Measurements from ENCODE around the gene KCNH3. TPM values are rescaled to one million over a fixed set of nuclear protein-coding genes. Genes with fewer than 3 reads are reported as not detected.
A peak's percentile ranks its signal among the peaks of the same experiment; 100 is the strongest.

KCNH3 gene
- total and polyA plus RNA-seq, 8 donors, result 0.15 to 2.4 (median 1.5) TPM

- Histone ChIP-seq H3K27ac (no peak overlapping the region), H3K36me3 (peaks cover 0 to 68% of the 10 kb centered on the region in 2 donors), H3K9me3 (no peaks in the 10 kb centered on the region), H3K4me3 (no peak overlapping the region), H3K4me1 (no peaks in the 10 kb centered on the region), H3K27me3 (peaks cover 0 to 5% of the 10 kb centered on the region in 2 donors)
- DNase-seq, result peak in 1 of 4 donors; percentile 71
- TF ChIP-seq CTCF (IDR thresholded peaks at IDR 0.05), result no peak
- no peak for ATAC-seq
- intact Hi-C loops (cut with DNase I), result no loop called here
Measured at GRCh38 chr12:49557187-49557916, 18.5 kb downstream of the KCNH3 start.

GRCh38 chr12:49557917-49558215 lies 19.0 kb downstream of the KCNH3 start:
- Histone ChIP-seq H3K27ac (no peak overlapping the region), H3K27me3 (peaks cover 0 to under 1% of the 10 kb centered on the region in 2 donors), H3K4me1 (no peaks in the 10 kb centered on the region), H3K36me3 (peaks cover 2 to 74% of the 10 kb centered on the region in 2 donors), H3K9me3 (no peaks in the 10 kb centered on the region), H3K4me3 (no peak overlapping the region)
- intact Hi-C loops (cut with DNase I), result no loop called here
- ATAC-seq (no peak), DNase-seq (peak in 1 of 4 donors; percentile 56)
- no peak for TF ChIP-seq CTCF (IDR thresholded peaks at IDR 0.05)

DNA sequence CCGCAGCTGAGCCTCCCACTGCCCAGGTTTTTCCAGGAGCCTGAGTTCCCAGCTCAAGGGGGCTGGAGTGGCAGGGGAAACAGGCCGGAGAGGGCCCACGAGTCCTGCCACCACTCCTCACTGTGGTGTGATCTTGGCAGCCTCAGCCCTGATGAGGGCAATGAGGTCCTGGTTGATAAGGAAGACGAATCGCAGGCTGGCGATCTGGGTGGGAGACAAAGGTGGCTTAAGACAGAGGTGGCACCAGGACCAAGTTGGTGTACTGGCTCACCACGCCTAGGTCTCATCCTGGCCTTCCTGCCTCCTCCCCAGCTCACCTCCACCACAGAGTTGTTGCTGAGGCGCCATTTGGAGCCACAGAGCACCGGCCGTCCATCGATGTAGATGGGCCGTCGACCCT lies 19.7 kb downstream of the KCNH3 start:
- H3K9me3 ChIP-seq, result no peaks in the 10 kb centered on the region
- no peak overlapping the region for H3K4me3 ChIP-seq
- H3K27ac ChIP-seq, result no peak overlapping the region
- H3K27me3 ChIP-seq, result no peaks in the 10 kb centered on the region
- H3K36me3 ChIP-seq, result peaks cover 2 to 80% of the 10 kb centered on the region in 2 donors
- DNase-seq (no peak), ATAC-seq (no peak)
- intact Hi-C loops (cut with DNase I), result no loop called here
- no peaks in the 10 kb centered on the region for H3K4me1 ChIP-seq
- no peak for TF ChIP-seq CTCF (IDR thresholded peaks at IDR 0.05)

GRCh38 chr12:49559011-49559675 lies 20.3 kb downstream of the KCNH3 start:
- Histone ChIP-seq H3K4me3 (no peak overlapping the region), H3K27me3 (no peaks in the 10 kb centered on the region), H3K27ac (no peak overlapping the region), H3K9me3 (no peaks in the 10 kb centered on the region), H3K36me3 (peaks cover 2 to 86% of the 10 kb centered on the region in 2 donors), H3K4me1 (no peaks in the 10 kb centered on the region)
- TF ChIP-seq CTCF (IDR thresholded peaks at IDR 0.05), result no peak
- no peak for ATAC-seq
- no peak for DNase-seq
- intact Hi-C loops (cut with DNase I), result no loop called here

DNA sequence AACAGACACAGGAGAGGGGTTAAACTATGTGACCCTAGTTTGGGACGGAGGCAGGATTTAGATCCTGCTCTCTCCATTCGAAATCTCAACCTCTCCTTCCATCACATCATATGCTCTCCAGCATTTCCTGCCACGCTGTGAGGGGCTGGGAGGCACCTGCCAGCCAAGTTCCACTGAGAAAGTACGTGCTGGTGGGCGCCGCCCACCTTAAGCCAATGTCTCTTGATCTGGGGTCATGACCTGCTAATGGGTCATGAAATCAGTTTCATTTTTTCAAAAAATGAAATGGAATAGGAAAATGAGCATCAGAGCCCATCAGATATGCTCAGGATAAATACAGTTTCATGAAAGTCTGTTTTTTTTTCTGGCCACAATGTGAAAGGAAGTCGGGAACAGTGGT lies 21.9 kb downstream of the KCNH3 start:
- Histone ChIP-seq H3K27me3 (no peaks in the 10 kb centered on the region), H3K4me1 (peaks cover 0 to 2% of the 10 kb centered on the region in 2 donors), H3K27ac (no peak overlapping the region), H3K4me3 (no peak overlapping the region), H3K9me3 (no peaks in the 10 kb centered on the region), H3K36me3 (peaks cover 2 to 94% of the 10 kb centered on the region in 2 donors)
- no peak for ATAC-seq
- peak in 1 of 4 donors; percentile 38 for DNase-seq
- intact Hi-C loops (cut with DNase I), result no loop called here
- TF ChIP-seq CTCF (IDR thresholded peaks at IDR 0.05), result no peak
